Naive thymus-derived CD4-positive, alpha-beta T cell (primary cell): ENCODE results near the gene CYP4V2. TPM values are rescaled to one million over a fixed set of nuclear protein-coding genes. Genes with fewer than 3 reads are reported as not detected.
"Not testable (repeated sequence)": the region's sequence is repeated elsewhere in the genome, so short reads cannot be mapped to it uniquely, and the experiment has no call there.

Experiments
- ATAC-seq: fragments of 150-1000 bp; cut with Tn5 transposase; 2 replicates; pipeline ENCODE4 v1.10.0; 2021; ENCODE audit warnings: mild to moderate bottlenecking, moderate library complexity
- CTCF ChIA-PET: fragments of 350-600 bp; sonication (Branson Sonifier 250); formaldehyde crosslinking; loops from one replicate; lab custom pipeline; 2021; ENCODE audit warnings: antibody characterized with exemption; lab: Charles Lee
- POLR2A ChIA-PET: fragments of 350-600 bp; sonication (Branson Sonifier 250); formaldehyde crosslinking; loops from one replicate; lab custom pipeline; 2021; ENCODE audit warnings: antibody characterized with exemption, inconsistent platforms; lab: Charles Lee
- DNase-seq, 9 donors: peaks; one replicate each; pipeline versions ENCODE4 v3.0.0 to v3.0.0-alpha.2; 2020 to 2022; ENCODE audit warnings: mixed read lengths in 1 of 9
- H3K27ac ChIP-seq: one replicate; pipeline ENCODE4 v1.7.0; 2013; ENCODE audit warnings: mild to moderate bottlenecking, low read depth, low read length, moderate library complexity
- H3K27me3 ChIP-seq, 2 donors: one replicate each; pipeline ENCODE4 v1.7.0; 2013; ENCODE audit warnings: low read length in 2 of 2, mild to moderate bottlenecking in 2 of 2, moderate library complexity in 2 of 2; ENCODE audit not compliant: control insufficient read depth in 2 of 2, insufficient read depth in 2 of 2
- H3K36me3 ChIP-seq, 3 experiments: 1 replicate in 2 of 3; 2 replicates in 1 of 3; pipeline ENCODE4 v1.7.0; 2013; ENCODE audit warnings: low read length in 3 of 3, mild to moderate bottlenecking in 3 of 3, moderate library complexity in 1 of 3; ENCODE audit not compliant: insufficient read depth in 3 of 3, control insufficient read depth in 2 of 3
- H3K4me1 ChIP-seq, 2 donors: one replicate each; pipeline ENCODE4 v1.7.0; 2013; ENCODE audit warnings: low read length in 2 of 2, mild to moderate bottlenecking in 2 of 2, moderate library complexity in 1 of 2; ENCODE audit not compliant: control insufficient read depth in 2 of 2, insufficient read depth in 2 of 2
- H3K4me3 ChIP-seq: 2 replicates; pipeline ENCODE4 v1.7.0; 2013; ENCODE audit warnings: mild to moderate bottlenecking, low read length
- H3K9me3 ChIP-seq, 3 experiments: 1 replicate in 2 of 3; 2 replicates in 1 of 3; pipeline ENCODE4 v1.7.0; 2013; ENCODE audit warnings: low read length in 3 of 3; ENCODE audit not compliant: control insufficient read depth in 2 of 3
- H3K27ac Mint-ChIP-seq, 9 donors: one replicate each; pipeline ENCODE4 v1.8.0; 2020 to 2022; ENCODE audit warnings: mixed read lengths in 9 of 9, mild to moderate bottlenecking in 8 of 9, moderate library complexity in 5 of 9, inconsistent platforms in 2 of 9
- H3K27me3 Mint-ChIP-seq, 5 donors: one replicate each; pipeline ENCODE4 v1.8.0; 2021 to 2022; ENCODE audit warnings: mixed read lengths in 5 of 5, mild to moderate bottlenecking in 1 of 5
- H3K36me3 Mint-ChIP-seq, 5 donors: one replicate each; pipeline ENCODE4 v1.8.0; 2020 to 2022; ENCODE audit warnings: mixed read lengths in 5 of 5, mild to moderate bottlenecking in 3 of 5, inconsistent platforms in 1 of 5
- H3K4me1 Mint-ChIP-seq, 7 donors: one replicate each; pipeline ENCODE4 v1.8.0; 2020 to 2022; ENCODE audit warnings: mixed read lengths in 7 of 7, mild to moderate bottlenecking in 3 of 7, inconsistent platforms in 1 of 7
- H3K4me3 Mint-ChIP-seq, 10 donors: one replicate each; pipeline ENCODE4 v1.8.0; 2020 to 2022; ENCODE audit warnings: mild to moderate bottlenecking in 10 of 10, mixed read lengths in 10 of 10, moderate library complexity in 6 of 10, inconsistent platforms in 2 of 10
- H3K9me3 Mint-ChIP-seq, 11 donors: one replicate each; pipeline ENCODE4 v1.8.0; 2020 to 2022; ENCODE audit warnings: mixed read lengths in 11 of 11, mild to moderate bottlenecking in 4 of 11, inconsistent platforms in 1 of 11, moderate library complexity in 1 of 11
- intact Hi-C, 2 donors: fragments of 100-400 bp; cut with micrococcal nuclease; formaldehyde crosslinking; loops; one replicate each; pipeline ENCODE4 v1.15.1; 2023
- polyA plus RNA-seq, 2 donors: library from polyadenylated mRNA; unstranded; fragments of 300-500 nt; fragmentation: Illumina TruSeq; gene quantifications; one replicate each; pipeline ENCODE4 v1.2.3, GENCODE V29; 2021
- total RNA-seq, 6 experiments: library from RNA in 5 of 6; stranded (reverse) in 5 of 6; gene quantifications; 1 replicate in 5 of 6; 2 replicates in 1 of 6; pipeline ENCODE4 v1.2.3 and lab custom pipeline; 2021 to 2026

The CYP4V2 gene
- total and polyA plus RNA-seq, 7 experiments from 2014 or later = 16.0 to 41.4 (median 26.0) TPM

DNA sequence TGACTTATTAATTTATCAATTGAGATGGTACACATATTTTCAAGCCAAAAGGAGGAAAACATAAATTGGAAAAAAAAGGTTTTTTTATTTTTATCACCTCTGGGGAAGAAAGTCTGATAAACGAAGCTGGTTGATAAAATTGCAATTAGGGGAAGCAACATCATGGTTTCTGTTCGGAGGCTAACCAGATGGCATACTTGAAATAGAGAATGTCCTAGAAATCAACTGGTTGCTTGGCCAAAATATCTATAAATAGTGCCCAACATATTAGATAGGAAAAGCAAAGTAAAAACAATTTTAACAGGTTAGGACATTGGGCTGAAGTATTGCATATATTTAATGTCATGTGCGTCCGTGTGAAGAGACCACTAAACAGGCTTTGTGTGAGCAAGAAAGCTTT is 50.2 kb downstream of the CYP4V2 start:
- no peaks in the 10 kb centered on the region for H3K27me3 ChIP-seq
- H3K4me3 ChIP-seq = no peak overlapping the region
- no peaks in the 10 kb centered on the region for H3K4me1 Mint-ChIP-seq
- POLR2A ChIA-PET = no interaction called here
- H3K4me1 ChIP-seq = no peaks in the 10 kb centered on the region
- H3K36me3 ChIP-seq = no peaks in the 10 kb centered on the region
- no peak overlapping the region for H3K27ac ChIP-seq
- intact Hi-C loops = no loop called here
- no peaks in the 10 kb centered on the region for H3K27me3 Mint-ChIP-seq
- CTCF ChIA-PET = no interaction called here
- DNase-seq (no peak), ATAC-seq (no peak)
- peaks cover 0 to 9% (median 5%) of the 10 kb centered on the region in 11 donors for H3K9me3 Mint-ChIP-seq
- no peak overlapping the region for H3K27ac Mint-ChIP-seq
- peaks cover 0 to 33% (median 22%) of the 10 kb centered on the region in 5 donors for H3K36me3 Mint-ChIP-seq
- peaks cover 0 to 4% (median 0%) of the 10 kb centered on the region in 3 experiments for H3K9me3 ChIP-seq
- H3K4me3 Mint-ChIP-seq = no peak overlapping the region

- ATAC-seq, H3K27me3 Mint-ChIP-seq, POLR2A ChIA-PET, H3K4me1 ChIP-seq, intact Hi-C loops, CTCF ChIA-PET, H3K4me1 Mint-ChIP-seq, H3K9me3 ChIP-seq, H3K4me3 Mint-ChIP-seq, DNase-seq, H3K9me3 Mint-ChIP-seq, H3K36me3 ChIP-seq, H3K4me3 ChIP-seq, H3K27me3 ChIP-seq, H3K27ac ChIP-seq, H3K27ac Mint-ChIP-seq: not testable (repeated sequence)
- peaks cover 0 to 34% (median 23%) of the 10 kb centered on the region in 5 donors for H3K36me3 Mint-ChIP-seq
These were observed 50.7 kb downstream of the CYP4V2 start for GRCh38 chr4:186242031-186242430.

DNA sequence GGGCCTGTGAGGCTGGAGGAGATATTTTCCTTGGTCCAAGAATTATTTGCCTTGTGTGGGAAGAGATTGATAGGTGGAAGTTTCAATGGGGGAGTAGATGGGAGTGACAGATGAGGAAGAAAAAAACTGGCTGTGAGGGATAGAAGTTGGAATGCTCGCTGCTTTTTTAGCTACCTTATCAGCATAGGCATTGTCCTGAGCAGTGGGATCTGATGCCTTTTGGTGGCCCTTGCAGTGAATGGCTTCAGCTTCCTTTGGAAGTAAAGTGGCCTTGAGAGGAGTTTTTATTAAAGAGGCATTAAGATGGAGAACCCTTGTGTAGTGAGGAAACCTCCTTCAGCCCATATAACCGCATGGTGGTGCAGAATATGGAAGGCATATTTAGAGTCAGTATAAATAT is 52.0 kb downstream of the CYP4V2 start:
- H3K4me1 Mint-ChIP-seq = no peaks in the 10 kb centered on the region
- DNase-seq = no peak
- no peak for ATAC-seq
- ChIA-PET CTCF (no interaction called here), POLR2A (no interaction called here)
- Histone ChIP-seq H3K9me3 (peaks cover 0 to 4% (median 0%) of the 10 kb centered on the region in 3 experiments), H3K36me3 (no peaks in the 10 kb centered on the region), H3K27ac (no peak overlapping the region), H3K27me3 (no peaks in the 10 kb centered on the region), H3K4me3 (no peak overlapping the region), H3K4me1 (no peaks in the 10 kb centered on the region)
- H3K9me3 Mint-ChIP-seq = peaks cover 0 to 9% (median 5%) of the 10 kb centered on the region in 11 donors
- no peaks in the 10 kb centered on the region for H3K27me3 Mint-ChIP-seq
- peaks cover 0 to 23% (median 15%) of the 10 kb centered on the region in 5 donors for H3K36me3 Mint-ChIP-seq
- no peak overlapping the region for H3K27ac Mint-ChIP-seq
- no peak overlapping the region for H3K4me3 Mint-ChIP-seq
- intact Hi-C loops = no loop called here

DNA sequence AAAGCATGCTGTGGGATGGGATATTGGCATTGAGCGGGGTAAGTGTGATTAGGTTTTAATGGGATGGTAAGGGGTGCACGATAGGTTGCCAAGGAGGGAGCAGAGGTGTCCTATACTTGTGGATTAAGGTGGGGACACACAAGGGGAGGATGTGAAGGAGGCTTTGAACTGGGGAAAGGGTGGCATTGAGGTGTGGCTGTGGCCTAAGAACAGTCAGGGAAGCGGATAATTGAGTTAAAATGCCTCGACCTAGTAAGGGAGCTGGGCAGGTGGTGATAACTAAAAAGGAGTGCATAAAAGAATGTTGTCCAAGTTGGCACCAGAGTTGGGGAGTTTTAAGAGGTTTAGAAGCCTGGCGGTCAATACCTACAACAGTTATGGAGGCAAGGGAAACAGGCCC is 53.5 kb downstream of the CYP4V2 start:
- CTCF ChIA-PET = no interaction called here
- peaks cover 0 to 9% (median 5%) of the 10 kb centered on the region in 11 donors for H3K9me3 Mint-ChIP-seq
- H3K4me1 Mint-ChIP-seq = no peaks in the 10 kb centered on the region
- H3K4me3 Mint-ChIP-seq = no peak overlapping the region
- H3K4me1 ChIP-seq = no peaks in the 10 kb centered on the region
- ATAC-seq (no peak), DNase-seq (no peak)
- POLR2A ChIA-PET = no interaction called here
- no peaks in the 10 kb centered on the region for H3K36me3 ChIP-seq
- H3K9me3 ChIP-seq = peaks cover 0 to 4% (median 0%) of the 10 kb centered on the region in 3 experiments
- H3K36me3 Mint-ChIP-seq = peaks cover 0 to 22% (median 15%) of the 10 kb centered on the region in 5 donors
- intact Hi-C loops = no loop called here
- no peaks in the 10 kb centered on the region for H3K27me3 Mint-ChIP-seq
- H3K27ac ChIP-seq = no peak overlapping the region
- no peaks in the 10 kb centered on the region for H3K27me3 ChIP-seq
- no peak overlapping the region for H3K27ac Mint-ChIP-seq
- H3K4me3 ChIP-seq = no peak overlapping the region

- H3K9me3 ChIP-seq, H3K27me3 ChIP-seq, H3K4me1 Mint-ChIP-seq, intact Hi-C loops, H3K9me3 Mint-ChIP-seq, H3K4me3 ChIP-seq, DNase-seq, ATAC-seq, H3K27ac Mint-ChIP-seq, H3K36me3 ChIP-seq, H3K27ac ChIP-seq, H3K27me3 Mint-ChIP-seq, CTCF ChIA-PET, H3K4me1 ChIP-seq, H3K4me3 Mint-ChIP-seq, POLR2A ChIA-PET: not testable (repeated sequence)
- H3K36me3 Mint-ChIP-seq = peaks cover 0 to 20% (median 19%) of the 10 kb centered on the region in 5 donors
These were observed 55.8 kb downstream of the CYP4V2 start for GRCh38 chr4:186247062-186247752.

DNA sequence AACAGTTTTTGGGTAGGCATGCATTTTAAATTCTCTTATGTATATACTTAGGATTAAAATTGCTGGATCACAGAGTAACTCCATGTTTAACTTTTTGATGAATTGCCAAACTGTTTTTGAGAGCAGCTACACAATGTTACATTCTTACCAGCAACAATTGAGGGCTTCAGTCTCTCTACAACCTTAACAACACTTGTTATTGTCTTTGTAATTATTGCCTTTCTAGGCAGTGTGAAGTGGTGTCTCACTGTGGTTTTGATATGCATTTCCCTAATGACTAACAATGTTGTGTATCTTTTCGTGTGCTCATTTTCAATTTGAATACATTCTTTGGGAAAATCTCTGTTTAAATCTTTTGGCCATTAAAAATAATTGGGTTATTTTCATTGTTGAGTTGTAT is 57.3 kb downstream of the CYP4V2 start:
- CTCF ChIA-PET = no interaction called here
- Mint-ChIP-seq H3K4me3 (no peak overlapping the region), H3K27ac (no peak overlapping the region), H3K9me3 (peaks cover 0 to 9% (median 5%) of the 10 kb centered on the region in 11 donors), H3K36me3 (peaks cover 0 to 29% (median 19%) of the 10 kb centered on the region in 5 donors), H3K4me1 (no peaks in the 10 kb centered on the region), H3K27me3 (no peaks in the 10 kb centered on the region)
- Histone ChIP-seq H3K27ac (no peak overlapping the region), H3K9me3 (peaks cover 0 to 4% (median 0%) of the 10 kb centered on the region in 3 experiments), H3K4me3 (no peak overlapping the region), H3K36me3 (peaks cover 0 to 8% (median 0%) of the 10 kb centered on the region in 3 experiments), H3K27me3 (no peaks in the 10 kb centered on the region), H3K4me1 (no peaks in the 10 kb centered on the region)
- no peak for DNase-seq
- intact Hi-C loops = no loop called here
- POLR2A ChIA-PET = no interaction called here
- ATAC-seq = no peak
